ENCODE data around the gene NUDT3.
"Not testable (repeated sequence)": the region's sequence is repeated elsewhere in the genome, so short reads cannot be mapped to it uniquely, and the experiment has no call there.

The NUDT3 gene

DNA sequence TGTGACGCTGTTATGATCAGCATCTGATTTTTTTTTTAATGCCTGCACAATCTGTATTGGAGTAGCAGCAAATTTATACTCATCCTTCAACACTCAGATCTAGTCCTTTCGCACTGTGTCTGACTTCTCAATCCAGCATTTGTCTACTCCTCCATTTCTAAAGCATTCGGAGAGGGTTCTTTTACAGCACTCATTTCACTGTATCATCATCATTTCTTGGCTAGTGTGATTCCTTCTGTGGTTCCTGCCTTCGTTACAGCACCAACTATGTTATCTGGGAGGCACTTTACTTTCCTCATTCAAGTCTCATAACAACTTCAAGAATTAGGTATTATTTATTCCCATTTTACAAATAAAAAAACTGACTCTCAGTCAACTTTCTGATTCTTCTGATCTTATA is 18.0 kb downstream of the NUDT3 start:
- POLR2A ChIA-PET = no interaction called here
- TF ChIP-seq HDGF (IDR thresholded peaks at IDR 0.05; ENCODE audit: borderline replicate concordance) = no peak
- no peak for TF ChIP-seq FOXA1 (IDR thresholded peaks at IDR 0.05)
- TF ChIP-seq, protein P1, sequence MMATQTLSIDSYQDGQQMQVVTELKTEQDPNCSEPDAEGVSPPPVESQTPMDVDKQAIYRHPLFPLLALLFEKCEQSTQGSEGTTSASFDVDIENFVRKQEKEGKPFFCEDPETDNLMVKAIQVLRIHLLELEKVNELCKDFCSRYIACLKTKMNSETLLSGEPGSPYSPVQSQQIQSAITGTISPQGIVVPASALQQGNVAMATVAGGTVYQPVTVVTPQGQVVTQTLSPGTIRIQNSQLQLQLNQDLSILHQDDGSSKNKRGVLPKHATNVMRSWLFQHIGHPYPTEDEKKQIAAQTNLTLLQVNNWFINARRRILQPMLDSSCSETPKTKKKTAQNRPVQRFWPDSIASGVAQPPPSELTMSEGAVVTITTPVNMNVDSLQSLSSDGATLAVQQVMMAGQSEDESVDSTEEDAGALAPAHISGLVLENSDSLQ (IDR thresholded peaks at IDR 0.05) = no peak
- TF ChIP-seq SP1 (IDR thresholded peaks at IDR 0.05) = no peak
- TF ChIP-seq SUZ12 (IDR thresholded peaks at IDR 0.05) = no peak
- TF ChIP-seq NFRKB (IDR thresholded peaks at IDR 0.05) = no peak
- TF ChIP-seq L3MBTL2 (conservative IDR thresholded peaks at IDR 0.05) = no peak
- TF ChIP-seq LEF1 (IDR thresholded peaks at IDR 0.05; ENCODE audit: borderline replicate concordance) = no peak
- no peak for DNase-seq (ENCODE audit: extremely low spot score)
- CTCF ChIA-PET = no interaction called here

DNA sequence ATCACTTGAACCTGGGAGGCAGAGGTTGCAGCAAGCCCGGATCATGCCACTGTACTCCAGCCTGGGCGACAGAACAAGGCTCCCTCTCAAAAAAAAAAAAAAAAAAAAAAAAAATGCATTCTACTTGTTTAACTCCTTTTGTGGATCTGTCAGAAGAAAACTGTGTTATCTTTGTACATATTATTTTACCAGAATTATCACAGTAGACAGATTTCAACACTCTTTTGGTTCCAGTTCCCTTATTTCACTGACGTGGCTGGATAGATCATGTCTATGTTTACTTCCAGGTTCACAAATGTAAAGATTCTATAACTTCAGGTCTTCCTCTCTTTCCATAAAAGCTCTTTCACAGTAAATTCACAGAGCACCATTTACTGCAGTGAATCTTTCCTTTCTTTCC is 18.4 kb downstream of the NUDT3 start:
- ChIA-PET POLR2A (no interaction called here), CTCF (no interaction called here)
- TF ChIP-seq SP1 (IDR thresholded peaks at IDR 0.05) = no peak
- no peak for TF ChIP-seq BHLHE40 (IDR thresholded peaks at IDR 0.05; ENCODE audit: borderline replicate concordance)
- no peak for TF ChIP-seq ZNF384 (IDR thresholded peaks at IDR 0.05)
- TF ChIP-seq LEF1 (IDR thresholded peaks at IDR 0.05; ENCODE audit: borderline replicate concordance) = no peak
- TF ChIP-seq FOXK2 (IDR thresholded peaks at IDR 0.05) = no peak
- no peak for TF ChIP-seq TARDBP (IDR thresholded peaks at IDR 0.05)
- TF ChIP-seq ELF4 (IDR thresholded peaks at IDR 0.05) = no peak
- TF ChIP-seq ARNT (IDR thresholded peaks at IDR 0.05) = no peak
- no peak for TF ChIP-seq CTBP1 (IDR thresholded peaks at IDR 0.05; ENCODE audit: borderline replicate concordance)
- TF ChIP-seq L3MBTL2 (conservative IDR thresholded peaks at IDR 0.05) = no peak
- TF ChIP-seq SUZ12 (IDR thresholded peaks at IDR 0.05) = no peak
- no peak for DNase-seq (ENCODE audit: extremely low spot score)

DNA sequence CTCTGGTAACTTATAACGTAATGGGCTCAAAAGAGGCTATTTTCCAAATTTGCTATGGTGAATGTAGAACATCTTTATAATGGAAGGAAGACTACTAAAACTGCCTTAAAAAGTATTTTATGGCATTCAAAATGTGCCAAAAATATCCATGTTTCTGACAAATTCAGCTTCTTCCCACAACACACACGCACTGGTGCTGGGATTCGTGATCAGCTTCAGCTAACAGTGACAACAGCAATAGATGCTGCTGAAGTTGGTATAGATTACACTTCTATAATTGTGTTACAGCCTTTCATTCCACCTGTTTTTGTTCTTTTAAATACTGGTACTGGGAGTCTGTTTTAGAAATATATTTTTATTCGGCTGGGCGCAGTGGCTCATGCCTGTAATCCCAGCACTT is 19.0 kb downstream of the NUDT3 start:
- ChIA-PET CTCF (no interaction called here), POLR2A (no interaction called here)
- no peak for DNase-seq (ENCODE audit: extremely low spot score)
- no peak for TF ChIP-seq ARNT (IDR thresholded peaks at IDR 0.05)
- TF ChIP-seq BHLHE40 (IDR thresholded peaks at IDR 0.05; ENCODE audit: borderline replicate concordance) = no peak
- TF ChIP-seq FOXK2 (IDR thresholded peaks at IDR 0.05) = no peak
- TF ChIP-seq TARDBP (IDR thresholded peaks at IDR 0.05) = no peak
- no peak for TF ChIP-seq L3MBTL2 (conservative IDR thresholded peaks at IDR 0.05)
- no peak for TF ChIP-seq SUZ12 (IDR thresholded peaks at IDR 0.05)
- TF ChIP-seq CTBP1 (IDR thresholded peaks at IDR 0.05; ENCODE audit: borderline replicate concordance) = no peak
- TF ChIP-seq FOXA1 (IDR thresholded peaks at IDR 0.05) = no peak

DNA sequence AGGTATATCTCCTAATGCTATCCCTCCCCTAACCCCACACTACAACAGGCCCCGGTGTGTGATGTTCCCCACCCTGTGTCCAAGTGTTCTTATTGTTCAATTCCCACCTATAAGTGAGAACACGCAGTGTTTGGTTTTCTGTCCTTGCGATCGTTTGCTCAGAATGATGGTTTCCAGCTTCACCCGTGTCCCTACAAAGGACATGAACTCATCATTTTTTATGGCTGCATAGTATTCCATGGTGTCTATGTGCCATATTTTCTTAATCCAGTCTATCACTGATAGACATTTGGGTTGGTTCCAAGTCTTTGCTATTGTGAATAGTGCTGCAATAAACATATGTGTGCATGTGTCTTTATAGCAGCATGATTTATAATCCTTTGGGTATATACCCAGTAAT is 20.6 kb downstream of the NUDT3 start:
- POLR2A ChIA-PET; DNase-seq (ENCODE audit: extremely low spot score); CTCF ChIA-PET: not testable (repeated sequence)

DNA sequence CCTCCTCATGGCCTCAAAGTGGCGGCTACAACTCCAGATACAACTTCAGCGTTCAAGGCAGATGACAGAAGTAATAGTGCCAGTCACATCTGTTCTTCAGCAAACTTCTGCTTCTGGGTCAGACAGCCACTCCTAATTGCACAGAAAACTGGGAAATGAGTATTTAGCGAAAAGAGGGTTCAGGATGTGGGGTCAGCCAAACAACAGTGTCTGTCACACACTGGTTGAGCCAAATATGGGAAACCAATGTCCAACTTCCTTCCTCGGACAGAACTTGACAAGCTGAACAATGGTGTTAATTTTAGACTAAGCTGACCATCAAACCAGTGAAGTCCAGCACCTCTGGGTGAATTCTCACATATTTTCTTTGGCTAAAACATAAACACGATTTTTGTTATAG is 22.1 kb downstream of the NUDT3 start:
- no peak for DNase-seq (ENCODE audit: extremely low spot score)
- POLR2A ChIA-PET = no interaction called here
- TF ChIP-seq ARNT (IDR thresholded peaks at IDR 0.05) (no peak), LEF1 (IDR thresholded peaks at IDR 0.05; ENCODE audit: borderline replicate concordance) (no peak), NFRKB (IDR thresholded peaks at IDR 0.05) (no peak), FOXM1 (IDR thresholded peaks at IDR 0.05; ENCODE audit: borderline replicate concordance) (no peak), L3MBTL2 (conservative IDR thresholded peaks at IDR 0.05) (no peak), TARDBP (IDR thresholded peaks at IDR 0.05) (no peak), FOXA1 (IDR thresholded peaks at IDR 0.05) (no peak), CTBP1 (IDR thresholded peaks at IDR 0.05; ENCODE audit: borderline replicate concordance) (no peak), HDGF (IDR thresholded peaks at IDR 0.05; ENCODE audit: borderline replicate concordance) (no peak), BHLHE40 (IDR thresholded peaks at IDR 0.05; ENCODE audit: borderline replicate concordance) (no peak), SP1 (IDR thresholded peaks at IDR 0.05) (no peak), ELF4 (IDR thresholded peaks at IDR 0.05) (no peak), FOXK2 (IDR thresholded peaks at IDR 0.05) (no peak), SUZ12 (IDR thresholded peaks at IDR 0.05) (no peak), ZNF384 (IDR thresholded peaks at IDR 0.05) (no peak)
- TF ChIP-seq, protein P1 (IDR thresholded peaks at IDR 0.05) = no peak
- CTCF ChIA-PET = no interaction called here

DNA sequence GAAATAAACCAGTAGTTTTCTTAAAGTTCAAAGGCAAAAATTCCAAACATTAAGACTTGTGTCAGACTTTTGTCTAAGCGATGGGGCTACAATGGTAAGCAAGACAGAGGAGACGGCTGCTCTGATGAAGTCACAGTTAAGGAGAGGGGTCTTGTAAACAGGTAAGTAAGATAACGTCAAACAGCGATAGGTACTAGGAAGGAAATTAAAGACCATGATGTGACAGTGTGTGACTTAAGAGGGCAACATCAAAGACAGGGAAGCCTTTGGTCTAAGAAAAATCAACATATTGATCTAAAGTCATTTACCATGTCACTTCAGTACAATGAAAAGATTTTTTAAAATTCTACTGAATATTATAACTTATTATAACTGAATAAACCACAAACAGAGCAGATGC is 23.1 kb downstream of the NUDT3 start:
- ChIA-PET POLR2A (interaction anchor here (0.7 to 1.2 kb wide), 2 partner anchors 57 to 173 kb away, joined by 3 read pairs; partner anchors contain the start of gene RPS10), CTCF (no interaction called here)
- no peak for DNase-seq (ENCODE audit: extremely low spot score)
- TF ChIP-seq LEF1 (IDR thresholded peaks at IDR 0.05; ENCODE audit: borderline replicate concordance) = no peak
- no peak for TF ChIP-seq L3MBTL2 (conservative IDR thresholded peaks at IDR 0.05)
- TF ChIP-seq CTBP1 (IDR thresholded peaks at IDR 0.05; ENCODE audit: borderline replicate concordance) = no peak
- no peak for TF ChIP-seq FOXA1 (IDR thresholded peaks at IDR 0.05)
- no peak for TF ChIP-seq FOXM1 (IDR thresholded peaks at IDR 0.05; ENCODE audit: borderline replicate concordance)
- no peak for TF ChIP-seq SP1 (IDR thresholded peaks at IDR 0.05)
- no peak for TF ChIP-seq TARDBP (IDR thresholded peaks at IDR 0.05)
- no peak for TF ChIP-seq ELF4 (IDR thresholded peaks at IDR 0.05)
- TF ChIP-seq NFRKB (IDR thresholded peaks at IDR 0.05) = no peak
- no peak for TF ChIP-seq SUZ12 (IDR thresholded peaks at IDR 0.05)
- no peak for TF ChIP-seq FOXK2 (IDR thresholded peaks at IDR 0.05)
- no peak for TF ChIP-seq BHLHE40 (IDR thresholded peaks at IDR 0.05; ENCODE audit: borderline replicate concordance)
- no peak for TF ChIP-seq ARNT (IDR thresholded peaks at IDR 0.05)
- TF ChIP-seq ZNF384 (IDR thresholded peaks at IDR 0.05) = no peak
- TF ChIP-seq, protein P1 (IDR thresholded peaks at IDR 0.05) = no peak
- no peak for TF ChIP-seq HDGF (IDR thresholded peaks at IDR 0.05; ENCODE audit: borderline replicate concordance)

DNA sequence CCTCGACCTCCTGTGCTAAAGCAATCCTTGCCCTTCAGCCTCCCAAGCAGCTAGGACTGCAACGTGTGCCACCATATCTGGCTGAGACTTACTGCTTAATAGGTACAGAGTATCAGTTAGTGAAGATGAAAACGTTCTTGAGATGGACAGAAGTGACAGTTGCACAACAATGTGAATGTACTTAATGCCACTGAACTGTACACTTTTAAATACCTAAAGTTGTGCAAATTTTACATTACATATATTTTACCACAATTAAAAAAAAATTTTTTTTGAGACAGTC is 25.9 kb downstream of the NUDT3 start:
- ChIA-PET CTCF (interaction anchor here (0.6 kb wide), 1 partner anchor 92 kb away, joined by 3 read pairs; no protein-coding TSS in a partner anchor), POLR2A (interaction anchor here (0.7 to 0.9 kb wide), 2 partner anchors 14 to 117 kb away, joined by 3 read pairs; no protein-coding TSS in a partner anchor)
- DNase-seq (ENCODE audit: extremely low spot score) = no peak
- no peak for TF ChIP-seq CTBP1 (IDR thresholded peaks at IDR 0.05; ENCODE audit: borderline replicate concordance)
- no peak for TF ChIP-seq ELF4 (IDR thresholded peaks at IDR 0.05)
- TF ChIP-seq ARNT (IDR thresholded peaks at IDR 0.05) = no peak
- TF ChIP-seq L3MBTL2 (conservative IDR thresholded peaks at IDR 0.05) = no peak

DNA sequence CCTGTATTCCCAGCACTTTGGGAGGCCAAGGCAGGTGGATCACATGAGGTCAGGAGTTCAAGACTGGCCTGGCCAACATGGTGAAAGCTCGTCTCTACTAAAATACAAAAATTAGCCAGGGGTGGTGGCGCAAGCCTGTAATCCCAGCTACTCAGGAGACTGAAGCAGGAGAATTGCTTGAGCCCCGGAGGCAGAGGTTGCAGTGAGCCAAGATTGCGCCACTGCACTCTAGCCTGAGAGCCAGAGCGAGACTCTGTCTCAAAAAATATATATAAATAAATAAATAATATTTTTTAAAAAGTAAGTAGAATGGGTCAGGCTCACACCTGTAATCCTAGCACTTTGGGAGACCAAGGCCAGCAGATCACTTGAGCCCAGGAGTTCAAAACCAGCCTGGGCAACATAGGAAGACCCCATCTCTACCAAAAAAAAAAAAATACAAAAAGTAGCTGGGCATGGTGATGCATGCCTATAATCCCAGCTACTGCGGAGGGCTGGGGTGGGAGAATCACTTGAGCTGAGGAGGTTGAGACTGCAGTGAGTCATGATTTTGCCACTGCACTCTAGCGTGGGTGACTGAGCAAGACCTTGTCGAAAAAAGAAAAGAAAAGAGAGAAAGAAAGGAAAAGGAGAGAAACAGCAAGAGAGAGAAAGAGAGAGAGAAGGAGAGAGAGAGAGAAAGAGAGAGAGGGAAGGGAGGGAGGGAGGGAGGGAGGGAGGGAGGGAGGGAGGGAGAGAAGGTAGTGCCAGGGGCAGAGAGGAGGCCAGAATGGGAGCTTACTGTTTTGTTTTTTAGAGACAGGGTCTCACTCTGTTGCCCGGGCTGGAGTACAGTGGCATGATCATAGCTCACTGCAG is 26.5 kb downstream of the NUDT3 start:
- POLR2A ChIA-PET = interaction anchor here (0.7 to 0.9 kb wide), 2 partner anchors 15 to 116 kb away, joined by 3 read pairs; no protein-coding TSS in a partner anchor
- DNase-seq (ENCODE audit: extremely low spot score); CTCF ChIA-PET: not testable (repeated sequence)

DNA sequence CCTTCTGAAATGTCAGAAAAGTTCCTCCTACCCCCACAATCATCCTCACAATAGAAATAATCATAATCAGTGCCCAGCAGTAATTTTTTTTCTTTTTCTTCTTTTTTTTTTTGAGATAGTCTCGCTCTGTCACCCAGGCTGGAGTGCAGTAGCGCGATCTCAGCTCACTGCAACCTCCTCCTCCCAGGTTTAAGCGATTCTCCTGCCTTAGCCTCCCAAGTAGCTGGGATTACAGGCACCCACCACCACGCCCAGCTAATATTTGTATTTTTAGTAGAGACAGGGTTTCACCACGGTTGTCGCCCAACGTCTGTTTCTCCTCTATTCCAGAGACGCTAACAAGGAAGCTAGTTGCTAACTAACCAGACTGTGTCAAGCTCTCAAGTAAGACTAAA is 28.8 kb downstream of the NUDT3 start:
- DNase-seq (ENCODE audit: extremely low spot score); POLR2A ChIA-PET: not testable (repeated sequence)
- CTCF ChIA-PET = interaction anchor here (1.0 kb wide), 1 partner anchor 17 kb away, joined by 3 read pairs; no protein-coding TSS in a partner anchor

Data from HEK293T (cell line).